NB4 (cell line): ENCODE data around the gene MAP3K5.

ENCODE experiments used
- TF ChIP-seq, protein P1 (sequence below): IDR thresholded peaks from 2 replicates; pipeline ENCODE4 v1.6.1; 2011; ENCODE audit warnings: low read depth, low read length
- TF ChIP-seq, protein P2 (sequence below): IDR thresholded peaks from one replicate; pipeline ENCODE4 v1.5.1; 2012; ENCODE audit warnings: low read depth, low read length

- TF ChIP-seq, protein P1, sequence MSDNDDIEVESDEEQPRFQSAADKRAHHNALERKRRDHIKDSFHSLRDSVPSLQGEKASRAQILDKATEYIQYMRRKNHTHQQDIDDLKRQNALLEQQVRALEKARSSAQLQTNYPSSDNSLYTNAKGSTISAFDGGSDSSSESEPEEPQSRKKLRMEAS, result no peak
- TF ChIP-seq, protein P2, sequence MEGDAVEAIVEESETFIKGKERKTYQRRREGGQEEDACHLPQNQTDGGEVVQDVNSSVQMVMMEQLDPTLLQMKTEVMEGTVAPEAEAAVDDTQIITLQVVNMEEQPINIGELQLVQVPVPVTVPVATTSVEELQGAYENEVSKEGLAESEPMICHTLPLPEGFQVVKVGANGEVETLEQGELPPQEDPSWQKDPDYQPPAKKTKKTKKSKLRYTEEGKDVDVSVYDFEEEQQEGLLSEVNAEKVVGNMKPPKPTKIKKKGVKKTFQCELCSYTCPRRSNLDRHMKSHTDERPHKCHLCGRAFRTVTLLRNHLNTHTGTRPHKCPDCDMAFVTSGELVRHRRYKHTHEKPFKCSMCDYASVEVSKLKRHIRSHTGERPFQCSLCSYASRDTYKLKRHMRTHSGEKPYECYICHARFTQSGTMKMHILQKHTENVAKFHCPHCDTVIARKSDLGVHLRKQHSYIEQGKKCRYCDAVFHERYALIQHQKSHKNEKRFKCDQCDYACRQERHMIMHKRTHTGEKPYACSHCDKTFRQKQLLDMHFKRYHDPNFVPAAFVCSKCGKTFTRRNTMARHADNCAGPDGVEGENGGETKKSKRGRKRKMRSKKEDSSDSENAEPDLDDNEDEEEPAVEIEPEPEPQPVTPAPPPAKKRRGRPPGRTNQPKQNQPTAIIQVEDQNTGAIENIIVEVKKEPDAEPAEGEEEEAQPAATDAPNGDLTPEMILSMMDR, result no peak
These were observed 184.9 kb downstream of the MAP3K5 start for GRCh38 chr6:136607204-136607931.
